SK-N-SH (cell line): ENCODE data around the gene COL23A1.

ENCODE experiments used
- EP300 ChIP-seq, 2 experiments: IDR thresholded peaks; 2 replicates each; pipeline versions ENCODE4 v1.4.0 to v1.6.1; 2012; ENCODE audit warnings: borderline replicate concordance in 1 of 2, low read depth in 1 of 2, low read length in 1 of 2
- GATA2 ChIP-seq: sonication (generic); formaldehyde crosslinking; IDR thresholded peaks from 2 replicates; pipeline ENCODE4 v1.5.0; 2020; ENCODE audit warnings: mild to moderate bottlenecking, missing genetic modification reagents

- TF ChIP-seq GATA2 (CRISPR knock-in tag) (no peak), EP300 (IDR thresholded peaks at IDR 0.05; ENCODE audit: borderline replicate concordance in 1 of 2, low read depth in 1 of 2, low read length in 1 of 2) (no peak)
Measured at GRCh38 chr5:178467205-178467567, 123.0 kb downstream of the COL23A1 start.
